PFSK-1 (cell line): ENCODE results near the gene NLRP6.

Experiments used
- FOXP2 ChIP-seq: optimal IDR thresholded peaks from 2 replicates; pipeline ENCODE3; 2011; ENCODE audit warnings: borderline replicate concordance, control low read depth, inconsistent platforms; ENCODE audit not compliant: insufficient read depth; ENCODE audit errors: extremely low read length, extremely low read depth
- POLR2AphosphoS5 ChIP-seq: IDR thresholded peaks from 2 replicates; pipeline ENCODE4 v1.6.1; 2012; ENCODE audit warnings: low read depth, mild to moderate bottlenecking, control low read depth, low read length, moderate library complexity
- SIN3A ChIP-seq: IDR thresholded peaks from 2 replicates; pipeline ENCODE4 v1.6.1; 2012; ENCODE audit warnings: mild to moderate bottlenecking, low read length, moderate library complexity, borderline replicate concordance; ENCODE audit not compliant: insufficient read depth
- TAF1 ChIP-seq: IDR thresholded peaks from 2 replicates; pipeline ENCODE4 v1.6.1; 2012; ENCODE audit warnings: low read length, control low read depth, borderline replicate concordance; ENCODE audit not compliant: insufficient read depth
- TF ChIP-seq, protein P1 (sequence below), 2 experiments: IDR thresholded peaks; 2 replicates each; pipeline versions ENCODE4 v1.6.1 to v1.8.0; 2011 to 2012; ENCODE audit warnings: low read depth in 2 of 2, low read length in 2 of 2, control low read depth in 1 of 2, inconsistent platforms in 1 of 2, mild to moderate bottlenecking in 1 of 2, moderate library complexity in 1 of 2; ENCODE audit not compliant: insufficient read depth in 1 of 2

DNA sequence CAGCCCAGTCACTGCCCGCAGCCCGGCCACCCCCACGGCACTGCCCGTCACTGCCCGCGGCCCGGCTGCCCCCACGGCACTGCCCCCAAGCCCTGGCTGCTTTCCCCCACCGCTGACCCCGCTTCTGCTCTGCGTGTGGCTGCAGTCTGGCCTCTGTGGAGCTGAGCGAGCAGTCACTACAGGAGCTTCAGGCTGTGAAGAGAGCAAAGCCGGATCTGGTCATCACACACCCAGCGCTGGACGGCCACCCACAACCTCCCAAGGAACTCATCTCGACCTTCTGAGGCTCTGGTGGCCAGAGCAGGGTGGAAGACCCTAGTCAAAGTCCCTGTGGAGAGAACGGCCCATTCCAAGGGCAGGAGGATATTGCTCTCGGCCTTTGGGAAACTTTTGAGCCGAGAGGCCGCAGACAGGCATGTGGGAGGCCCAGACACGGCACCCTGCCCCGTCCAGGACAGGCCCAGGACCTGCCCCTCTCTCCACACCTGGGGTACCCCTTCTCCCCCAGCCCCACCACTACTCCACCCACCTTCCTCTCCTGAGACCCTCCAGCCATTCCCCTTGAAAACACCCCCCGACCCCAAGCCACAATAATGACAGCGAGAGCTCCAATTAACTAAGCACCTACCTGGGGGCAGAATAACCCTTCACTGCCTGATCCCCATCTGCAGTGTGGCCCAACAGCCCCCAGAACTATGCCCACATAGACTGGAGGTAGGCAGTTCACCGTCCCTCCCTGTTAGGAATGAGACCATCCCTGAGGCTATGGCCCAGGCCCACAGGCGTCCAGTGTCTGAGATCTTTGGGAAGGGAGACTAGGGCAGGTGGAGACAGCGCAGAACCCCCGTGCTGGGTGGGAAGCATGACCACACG is 7.0 kb downstream of the NLRP6 start:
- TF ChIP-seq POLR2AphosphoS5, result no peak
- TF ChIP-seq, protein P1, sequence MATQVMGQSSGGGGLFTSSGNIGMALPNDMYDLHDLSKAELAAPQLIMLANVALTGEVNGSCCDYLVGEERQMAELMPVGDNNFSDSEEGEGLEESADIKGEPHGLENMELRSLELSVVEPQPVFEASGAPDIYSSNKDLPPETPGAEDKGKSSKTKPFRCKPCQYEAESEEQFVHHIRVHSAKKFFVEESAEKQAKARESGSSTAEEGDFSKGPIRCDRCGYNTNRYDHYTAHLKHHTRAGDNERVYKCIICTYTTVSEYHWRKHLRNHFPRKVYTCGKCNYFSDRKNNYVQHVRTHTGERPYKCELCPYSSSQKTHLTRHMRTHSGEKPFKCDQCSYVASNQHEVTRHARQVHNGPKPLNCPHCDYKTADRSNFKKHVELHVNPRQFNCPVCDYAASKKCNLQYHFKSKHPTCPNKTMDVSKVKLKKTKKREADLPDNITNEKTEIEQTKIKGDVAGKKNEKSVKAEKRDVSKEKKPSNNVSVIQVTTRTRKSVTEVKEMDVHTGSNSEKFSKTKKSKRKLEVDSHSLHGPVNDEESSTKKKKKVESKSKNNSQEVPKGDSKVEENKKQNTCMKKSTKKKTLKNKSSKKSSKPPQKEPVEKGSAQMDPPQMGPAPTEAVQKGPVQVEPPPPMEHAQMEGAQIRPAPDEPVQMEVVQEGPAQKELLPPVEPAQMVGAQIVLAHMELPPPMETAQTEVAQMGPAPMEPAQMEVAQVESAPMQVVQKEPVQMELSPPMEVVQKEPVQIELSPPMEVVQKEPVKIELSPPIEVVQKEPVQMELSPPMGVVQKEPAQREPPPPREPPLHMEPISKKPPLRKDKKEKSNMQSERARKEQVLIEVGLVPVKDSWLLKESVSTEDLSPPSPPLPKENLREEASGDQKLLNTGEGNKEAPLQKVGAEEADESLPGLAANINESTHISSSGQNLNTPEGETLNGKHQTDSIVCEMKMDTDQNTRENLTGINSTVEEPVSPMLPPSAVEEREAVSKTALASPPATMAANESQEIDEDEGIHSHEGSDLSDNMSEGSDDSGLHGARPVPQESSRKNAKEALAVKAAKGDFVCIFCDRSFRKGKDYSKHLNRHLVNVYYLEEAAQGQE (IDR thresholded peaks at IDR 0.05; ENCODE audit: insufficient read depth in 1 of 2, low read depth in 2 of 2, low read length in 2 of 2), result no peak
- TF ChIP-seq SIN3A, result no peak
- no peak for TF ChIP-seq FOXP2
- no peak for TF ChIP-seq TAF1
